HepG2 (cell line): ENCODE measurements around the gene TJP1. TPM values are rescaled to one million over a fixed set of nuclear protein-coding genes. Genes with fewer than 3 reads are reported as not detected.
A peak's percentile ranks its signal among the peaks of the same experiment; 100 is the strongest.

Source experiments
- AGO2 ChIP-seq: fragments of 200-400 bp; formaldehyde crosslinking; optimal IDR thresholded peaks from 2 replicates; pipeline ENCODE3; 2017; ENCODE audit warnings: mild to moderate bottlenecking, low read depth, low read length, moderate library complexity
- BORCS8-MEF2B ChIP-seq: sonication (generic); formaldehyde crosslinking; IDR thresholded peaks from 2 replicates; pipeline ENCODE4 v1.8.0; 2022; ENCODE audit warnings: mild to moderate bottlenecking, missing genetic modification reagents
- FOXK1 ChIP-seq: sonication (generic); formaldehyde crosslinking; IDR thresholded peaks from 2 replicates; pipeline ENCODE4 v1.4.0; 2020; ENCODE audit warnings: low read depth, missing genetic modification reagents, borderline replicate concordance
- IRX3 ChIP-seq: sonication (generic); formaldehyde crosslinking; IDR thresholded peaks from 2 replicates; pipeline ENCODE4 v1.8.1; 2023; ENCODE audit warnings: mild to moderate bottlenecking, low read depth, missing genetic modification reagents, borderline replicate concordance
- MTA3 ChIP-seq: sonication (generic); formaldehyde crosslinking; IDR thresholded peaks from 2 replicates; pipeline ENCODE4 v1.4.0; 2020; ENCODE audit warnings: missing genetic modification reagents
- NR2C2 ChIP-seq: sonication (generic); formaldehyde crosslinking; IDR thresholded peaks from 2 replicates; pipeline ENCODE4 v1.4.0; 2020; ENCODE audit warnings: missing genetic modification reagents, mild to moderate bottlenecking, moderate library complexity, borderline replicate concordance
- PATZ1 ChIP-seq: sonication (generic); formaldehyde crosslinking; IDR thresholded peaks from 2 replicates; pipeline ENCODE4 v1.4.0; 2020; ENCODE audit warnings: missing genetic modification reagents
- PREB ChIP-seq: sonication (generic); formaldehyde crosslinking; IDR thresholded peaks from 2 replicates; pipeline ENCODE4 v1.4.0; 2020; ENCODE audit warnings: missing genetic modification reagents
- SRSF9 ChIP-seq: fragments of 200-400 bp; formaldehyde crosslinking; IDR thresholded peaks from 2 replicates; pipeline ENCODE4 v1.6.1; 2018; ENCODE audit warnings: borderline replicate concordance, mild to moderate bottlenecking, low read depth, low read length; ENCODE audit not compliant: insufficient read depth, poor library complexity, severe bottlenecking
- STAT6 ChIP-seq: sonication (generic); formaldehyde crosslinking; IDR thresholded peaks from 2 replicates; pipeline ENCODE4 v1.4.0; 2020; ENCODE audit warnings: missing genetic modification reagents, mild to moderate bottlenecking, borderline replicate concordance
- TEAD3 ChIP-seq: optimal IDR thresholded peaks from 2 replicates; pipeline ENCODE3; 2016; ENCODE audit warnings: borderline replicate concordance
- ZBTB21 ChIP-seq: sonication (generic); formaldehyde crosslinking; IDR thresholded peaks from 2 replicates; pipeline ENCODE4 v1.4.0; 2020; ENCODE audit warnings: missing genetic modification reagents
- ZIK1 ChIP-seq: sonication (generic); formaldehyde crosslinking; IDR thresholded peaks from 2 replicates; pipeline ENCODE4 v1.5.0; 2020; ENCODE audit warnings: mild to moderate bottlenecking, low read depth, missing genetic modification reagents, borderline replicate concordance
- ZNF3 ChIP-seq: IDR thresholded peaks from 2 replicates; pipeline ENCODE4 v1.7.0; 2017; ENCODE audit warnings: inconsistent platforms
- ZNF558 ChIP-seq: sonication (generic); formaldehyde crosslinking; IDR thresholded peaks from 2 replicates; pipeline ENCODE4 v1.9.0; 2022; ENCODE audit warnings: mild to moderate bottlenecking, missing genetic modification reagents, borderline replicate concordance
- ZNF589 ChIP-seq: sonication (generic); formaldehyde crosslinking; conservative IDR thresholded peaks from 2 replicates; pipeline ENCODE4 v1.8.0; 2022; ENCODE audit warnings: mild to moderate bottlenecking, moderate library complexity, missing genetic modification reagents
- ZNF607 ChIP-seq: sonication (generic); formaldehyde crosslinking; IDR thresholded peaks from 2 replicates; pipeline ENCODE4 v1.5.1; 2020; ENCODE audit warnings: missing genetic modification reagents, mild to moderate bottlenecking, borderline replicate concordance
- ZNF709 ChIP-seq: sonication (generic); formaldehyde crosslinking; IDR thresholded peaks from 2 replicates; pipeline ENCODE4 v1.5.0; 2020; ENCODE audit warnings: mild to moderate bottlenecking, missing genetic modification reagents
- ZNF724P ChIP-seq: sonication (generic); formaldehyde crosslinking; IDR thresholded peaks from 2 replicates; pipeline ENCODE4 v1.8.0; 2022; ENCODE audit warnings: missing genetic modification reagents, borderline replicate concordance
- ZNF775 ChIP-seq: sonication (generic); formaldehyde crosslinking; IDR thresholded peaks from 2 replicates; pipeline ENCODE4 v1.4.0; 2020; ENCODE audit warnings: missing genetic modification reagents, mild to moderate bottlenecking, moderate library complexity, borderline replicate concordance
- polyA plus RNA-seq, 8 experiments: library from polyadenylated mRNA; depleted of rRNA in 3 of 8; stranded (reverse) in 7 of 8; unstranded in 1 of 8; fragments of >200 nt; fragmentation: Illumina TruSeq in 4 of 8; extraction: Trizol in 4 of 8; gene quantifications; 2 replicates each; pipeline versions ENCODE4 v1.2.1 to v1.2.3, GENCODE V29; 2011 to 2016; ENCODE audit warnings: low read depth in 4 of 8, missing spikeins in 1 of 8, mixed read lengths in 1 of 8; ENCODE audit not compliant: insufficient read depth in 1 of 8
- total RNA-seq, 5 experiments: library from RNA; depleted of rRNA; stranded (reverse); fragments of >200 nt; fragmentation: Illumina TruSeq; extraction: Trizol; gene quantifications; 2 replicates each; pipeline ENCODE4 v1.2.3, GENCODE V29; 2016; ENCODE audit warnings: low read depth in 1 of 5
- TF ChIP-seq, protein P1 (sequence below): sonication (generic); formaldehyde crosslinking; IDR thresholded peaks from 2 replicates; pipeline ENCODE4 v1.4.0; 2020; ENCODE audit warnings: missing genetic modification reagents
- TF ChIP-seq, protein P2 (sequence below): IDR thresholded peaks from 2 replicates; pipeline ENCODE4 v1.6.1; 2016; ENCODE audit warnings: missing genetic modification reagents, missing compliant biosample characterization

TJP1 gene
- total and polyA plus RNA-seq, 2 of the 13 experiments (the other 11 are each of a cell fraction or from before 2014, with no cell fraction given), result 25.9 to 27.1 TPM

DNA sequence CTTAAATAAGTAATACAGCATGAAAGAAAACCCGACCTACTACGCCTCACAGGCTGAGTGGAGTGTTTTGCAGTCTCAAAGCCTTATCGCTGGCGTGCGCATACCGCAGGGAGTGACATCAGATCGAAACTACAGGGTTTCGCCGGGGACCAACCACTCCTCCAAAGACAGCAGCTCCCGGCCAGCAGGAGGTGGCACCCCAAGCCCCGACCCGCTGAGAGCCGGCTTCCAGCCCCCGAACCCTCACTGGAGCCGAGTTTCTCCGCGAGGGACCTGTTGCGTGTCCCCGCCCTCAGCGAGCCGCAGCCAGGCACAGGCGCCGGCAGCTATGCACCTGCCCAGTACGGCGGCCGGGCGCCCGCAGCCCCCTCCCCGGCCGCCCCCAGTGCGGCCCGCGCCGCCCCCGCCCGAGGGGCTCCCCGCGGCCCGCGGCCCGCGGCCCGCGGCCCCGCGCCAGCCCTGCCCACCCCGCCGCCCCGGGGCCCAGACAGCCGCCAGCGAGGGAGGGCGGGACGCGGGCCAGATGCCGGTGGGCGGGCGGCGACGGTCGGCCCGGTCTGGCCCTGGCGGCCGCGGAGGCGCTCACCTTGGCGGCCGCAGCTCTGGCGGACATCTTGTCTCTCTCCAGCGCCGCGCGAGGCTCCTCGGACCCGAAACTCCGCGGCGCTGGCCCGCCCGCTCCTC lies 710 bp downstream of the TJP1 start (continued):
- TF ChIP-seq ZNF3 (CRISPR knock-in tag), result no peak
- TF ChIP-seq ZNF558 (CRISPR knock-in tag), result 0 out of 2 replicates have a peak, but pooled peaks have one; percentile 42
- TF ChIP-seq ZNF724P (CRISPR knock-in tag), result no peak
- 0 out of 2 replicates have a peak, but pooled peaks have one; percentile 28 for TF ChIP-seq PATZ1 (CRISPR knock-in tag)
- no peak for TF ChIP-seq PREB (CRISPR knock-in tag)
- TF ChIP-seq ZNF775 (CRISPR knock-in tag), result no peak
- peak; percentile 40; the same call in 1 of the 2 replicates for TF ChIP-seq ZBTB21 (CRISPR knock-in tag)
- no peak for TF ChIP-seq SRSF9
- TF ChIP-seq FOXK1 (CRISPR knock-in tag), result peak; percentile 22; the same call in 1 of the 2 replicates
- TF ChIP-seq, protein P1, sequence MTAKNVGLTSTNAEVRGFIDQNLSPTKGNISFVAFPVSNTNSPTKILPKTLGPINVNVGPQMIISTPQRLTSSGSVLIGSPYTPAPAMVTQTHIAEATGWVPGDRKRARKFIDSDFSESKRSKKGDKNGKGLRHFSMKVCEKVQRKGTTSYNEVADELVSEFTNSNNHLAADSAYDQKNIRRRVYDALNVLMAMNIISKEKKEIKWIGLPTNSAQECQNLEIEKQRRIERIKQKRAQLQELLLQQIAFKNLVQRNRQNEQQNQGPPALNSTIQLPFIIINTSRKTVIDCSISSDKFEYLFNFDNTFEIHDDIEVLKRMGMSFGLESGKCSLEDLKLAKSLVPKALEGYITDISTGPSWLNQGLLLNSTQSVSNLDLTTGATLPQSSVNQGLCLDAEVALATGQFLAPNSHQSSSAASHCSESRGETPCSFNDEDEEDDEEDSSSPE (CRISPR knock-in tag), result no peak
- TF ChIP-seq ZNF607 (CRISPR knock-in tag), result no peak
- no peak for TF ChIP-seq STAT6 (CRISPR knock-in tag)
- TF ChIP-seq MTA3 (CRISPR knock-in tag), result no peak
- TF ChIP-seq IRX3, result no peak
- no peak for TF ChIP-seq ZIK1 (CRISPR knock-in tag)
- peak; percentile 45 for TF ChIP-seq TEAD3 (CRISPR knock-in tag)
- TF ChIP-seq AGO2, result peak; percentile 34
- no peak for TF ChIP-seq ZNF709 (CRISPR knock-in tag)
- TF ChIP-seq, protein P2, sequence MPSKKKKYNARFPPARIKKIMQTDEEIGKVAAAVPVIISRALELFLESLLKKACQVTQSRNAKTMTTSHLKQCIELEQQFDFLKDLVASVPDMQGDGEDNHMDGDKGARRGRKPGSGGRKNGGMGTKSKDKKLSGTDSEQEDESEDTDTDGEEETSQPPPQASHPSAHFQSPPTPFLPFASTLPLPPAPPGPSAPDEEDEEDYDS, result no peak
- no peak for TF ChIP-seq BORCS8-MEF2B (CRISPR knock-in tag)
- no peak for TF ChIP-seq ZNF589
- TF ChIP-seq NR2C2 (CRISPR knock-in tag), result no peak
